H1 (cell line): ENCODE results near the gene RAPGEF6. TPM values are rescaled to one million over a fixed set of nuclear protein-coding genes. Genes with fewer than 3 reads are reported as not detected.

Experiments used
- CTCF ChIA-PET: fragments of 300-600 bp; sonication (Branson Sonifier 250); formaldehyde crosslinking; loops from one replicate; lab custom pipeline; 2021; ENCODE audit not compliant: partially characterized antibody; lab: Charles Lee
- POLR2A ChIA-PET: fragments of 300-600 bp; sonication (Branson Sonifier 250); formaldehyde crosslinking; loops from one replicate; lab custom pipeline; 2021; ENCODE audit warnings: inconsistent platforms; ENCODE audit not compliant: partially characterized antibody; lab: Charles Lee
- DNase-seq, 2 experiments: peaks; one replicate each; pipeline versions ENCODE4 v3.0.0 to v3.0.0-alpha.2; 2010 to 2022; ENCODE audit warnings: low spot score in 2 of 2, low read depth in 1 of 2, mixed read lengths in 1 of 2
- FAIRE-seq: peaks from 2 replicates; lab custom pipeline; 2011; peaks lifted over from hg19 to GRCh38; lab: Jason Lieb, UNC
- H2AFZ ChIP-seq: 2 replicates; pipeline ENCODE4 v1.8.1; 2012; ENCODE audit warnings: low read length, inconsistent platforms
- H2AK5ac ChIP-seq: 2 replicates; pipeline ENCODE4 v1.6.1; 2013; ENCODE audit warnings: low read depth, low read length
- H2BK120ac ChIP-seq: replicated peaks from 2 replicates; pipeline ENCODE3; 2013; ENCODE audit warnings: low read depth, low read length, inconsistent platforms
- H2BK12ac ChIP-seq: 2 replicates; pipeline ENCODE4 v1.6.1; 2013; ENCODE audit warnings: low read depth, low read length
- H2BK15ac ChIP-seq: 2 replicates; pipeline ENCODE4 v1.6.1; 2013; ENCODE audit warnings: low read length
- H2BK20ac ChIP-seq: 2 replicates; pipeline ENCODE4 v1.6.1; 2013; ENCODE audit warnings: low read length
- H2BK5ac ChIP-seq: 2 replicates; pipeline ENCODE4 v1.6.1; 2013; ENCODE audit warnings: low read depth, low read length
- H3K14ac ChIP-seq: 2 replicates; pipeline ENCODE4 v1.6.1; 2013; ENCODE audit warnings: inconsistent platforms; ENCODE audit not compliant: insufficient read length
- H3K18ac ChIP-seq: 2 replicates; pipeline ENCODE4 v1.6.1; 2013; ENCODE audit warnings: low read length; ENCODE audit errors: extremely low read depth
- H3K23ac ChIP-seq: 2 replicates; pipeline ENCODE4 v1.6.1; 2013; ENCODE audit warnings: inconsistent platforms; ENCODE audit not compliant: insufficient read length
- H3K23me2 ChIP-seq: 2 replicates; pipeline ENCODE4 v1.6.1; 2013; ENCODE audit warnings: low read depth, low read length
- H3K27ac ChIP-seq: 2 replicates; pipeline ENCODE4 v1.6.1; 2011; ENCODE audit warnings: low read depth, low read length, inconsistent platforms
- H3K27me3 ChIP-seq, 4 experiments: replicated peaks in 1 of 4; 1 replicate in 1 of 4; 2 replicates in 3 of 4; pipeline versions ENCODE4 v1.6.1 to v1.8.1; 2011 to 2013; ENCODE audit warnings: low read length in 3 of 4, mild to moderate bottlenecking in 3 of 4, inconsistent platforms in 2 of 4, mixed read lengths in 2 of 4, moderate library complexity in 1 of 4; ENCODE audit not compliant: control insufficient read depth in 3 of 4, insufficient read depth in 3 of 4; ENCODE audit errors: extremely low read depth in 1 of 4
- H3K36me3 ChIP-seq, 4 experiments: 2 replicates each; pipeline versions ENCODE4 v1.6.1 to v1.8.1; 2011 to 2013; ENCODE audit warnings: mild to moderate bottlenecking in 4 of 4, low read length in 3 of 4, moderate library complexity in 2 of 4, control low read depth in 1 of 4, inconsistent platforms in 1 of 4; ENCODE audit not compliant: insufficient read depth in 4 of 4, control insufficient read depth in 2 of 4
- H3K4ac ChIP-seq: replicated peaks from 2 replicates; pipeline ENCODE3; 2013; ENCODE audit warnings: low read length, low read depth, mixed read lengths, inconsistent platforms; ENCODE audit not compliant: insufficient read length
- H3K4me1 ChIP-seq, 4 experiments: replicated peaks in 1 of 4; 1 replicate in 1 of 4; 2 replicates in 3 of 4; pipeline versions ENCODE4 v1.6.1 to v1.8.1; 2011 to 2013; ENCODE audit warnings: low read length in 3 of 4, inconsistent platforms in 2 of 4, mixed read lengths in 1 of 4; ENCODE audit not compliant: insufficient read depth in 4 of 4, control insufficient read depth in 3 of 4
- H3K4me2 ChIP-seq, 2 experiments: 2 replicates each; pipeline versions ENCODE4 v1.6.1 to v1.8.1; 2011 to 2013; ENCODE audit warnings: low read depth in 2 of 2, low read length in 2 of 2, control low read depth in 1 of 2, inconsistent platforms in 1 of 2, mild to moderate bottlenecking in 1 of 2; ENCODE audit not compliant: insufficient read depth in 1 of 2
- H3K4me3 ChIP-seq, 4 experiments: fragments of 200-600, 300-600 bp in 1 of 4; sonication (generic), shearing (Covaris generic), sonication (Bioruptor Twin) in 1 of 4; 2 replicates each; pipeline versions ENCODE4 v1.5.1 to v1.8.1; 2011 to 2016; ENCODE audit warnings: low read length in 4 of 4, low read depth in 3 of 4, control low read depth in 2 of 4, inconsistent platforms in 2 of 4, mild to moderate bottlenecking in 2 of 4, mixed read lengths in 1 of 4, moderate library complexity in 1 of 4; ENCODE audit not compliant: insufficient read depth in 2 of 4; ENCODE audit errors: extremely low read depth in 1 of 4
- H3K56ac ChIP-seq: replicated peaks from 2 replicates; pipeline ENCODE3; 2013; ENCODE audit warnings: low read depth, mild to moderate bottlenecking, mixed read lengths, low read length, inconsistent platforms; ENCODE audit not compliant: insufficient read length
- H3K79me1 ChIP-seq: 2 replicates; pipeline ENCODE4 v1.6.1; 2013; ENCODE audit warnings: low read depth, low read length, control low read depth
- H3K79me2 ChIP-seq, 2 experiments: 2 replicates each; pipeline versions ENCODE4 v1.6.1 to v1.8.1; 2012 to 2013; ENCODE audit warnings: low read length in 2 of 2, mild to moderate bottlenecking in 2 of 2, inconsistent platforms in 1 of 2; ENCODE audit not compliant: insufficient read depth in 2 of 2, control insufficient read depth in 1 of 2
- H3K9ac ChIP-seq, 4 experiments: replicated peaks in 1 of 4; 1 replicate in 1 of 4; 2 replicates in 3 of 4; pipeline versions ENCODE4 v1.6.1 to v1.8.1; 2011 to 2013; ENCODE audit warnings: low read depth in 3 of 4, low read length in 3 of 4, control low read depth in 2 of 4, mild to moderate bottlenecking in 2 of 4, moderate library complexity in 2 of 4, inconsistent platforms in 1 of 4; ENCODE audit errors: extremely low read depth in 1 of 4
- H3K9me3 ChIP-seq, 2 experiments: 2 replicates each; pipeline versions ENCODE4 v1.6.1 to v1.8.1; 2012 to 2013; ENCODE audit warnings: mild to moderate bottlenecking in 2 of 2, moderate library complexity in 2 of 2, control low read depth in 1 of 2, inconsistent platforms in 1 of 2, low read depth in 1 of 2, low read length in 1 of 2, mixed read lengths in 1 of 2; ENCODE audit not compliant: insufficient read depth in 2 of 2
- H4K20me1 ChIP-seq, 2 experiments: replicated peaks in 1 of 2; 2 replicates each; pipeline versions ENCODE3 to v1.8.1; 2011 to 2013; ENCODE audit warnings: inconsistent platforms in 2 of 2, low read length in 2 of 2, mild to moderate bottlenecking in 1 of 2; ENCODE audit not compliant: insufficient read depth in 2 of 2, control insufficient read depth in 1 of 2
- H4K5ac ChIP-seq: 2 replicates; pipeline ENCODE4 v1.6.1; 2013; ENCODE audit warnings: low read length, low read depth, mixed read lengths, inconsistent platforms; ENCODE audit not compliant: insufficient read length
- H4K8ac ChIP-seq: 2 replicates; pipeline ENCODE4 v1.8.0; 2013; ENCODE audit warnings: mild to moderate bottlenecking, moderate library complexity, low read length, inconsistent platforms; ENCODE audit not compliant: insufficient read depth; ENCODE audit errors: extremely low read depth
- H4K91ac ChIP-seq: replicated peaks from 2 replicates; pipeline ENCODE3; 2013; ENCODE audit warnings: low read length, mixed read lengths, inconsistent platforms; ENCODE audit not compliant: insufficient read length
- ASH2L ChIP-seq: fragments of 200-600, 300-600 bp; sonication (generic); IDR thresholded peaks from one replicate; pipeline ENCODE4 v1.7.1; 2017; ENCODE audit warnings: low read length
- ATF3 ChIP-seq: IDR thresholded peaks from 2 replicates; pipeline ENCODE4 v1.6.1; 2011; ENCODE audit warnings: low read depth, mild to moderate bottlenecking, low read length; ENCODE audit not compliant: insufficient read depth
- BCL11A ChIP-seq, 2 experiments: IDR thresholded peaks; one replicate each; pipeline ENCODE4 v1.6.1; 2011; ENCODE audit warnings: low read depth in 2 of 2, low read length in 2 of 2, mild to moderate bottlenecking in 2 of 2
- EGR1 ChIP-seq: IDR thresholded peaks from 2 replicates; pipeline ENCODE4 v1.6.1; 2011; ENCODE audit warnings: low read depth, low read length, borderline replicate concordance
- FOSL1 ChIP-seq: IDR thresholded peaks from 2 replicates; pipeline ENCODE4 v1.6.1; 2011; ENCODE audit warnings: mild to moderate bottlenecking, low read depth, low read length, moderate library complexity; ENCODE audit not compliant: insufficient read depth
- KDM4A ChIP-seq: IDR thresholded peaks from one replicate; pipeline ENCODE4 v1.7.1; 2012; ENCODE audit warnings: low read depth, mild to moderate bottlenecking, moderate library complexity, low read length, inconsistent platforms; ENCODE audit not compliant: severe bottlenecking
- NRF1 ChIP-seq: IDR thresholded peaks from 2 replicates; pipeline ENCODE4 v1.6.1; 2011; ENCODE audit warnings: mild to moderate bottlenecking, low read depth, low read length, improper control_type of control experiment
- POLR2A ChIP-seq, 2 experiments: IDR thresholded peaks; 1 replicate in 1 of 2; 2 replicates in 1 of 2; pipeline ENCODE4 v1.6.1; 2011; ENCODE audit warnings: low read depth in 2 of 2, low read length in 2 of 2, mild to moderate bottlenecking in 2 of 2; ENCODE audit errors: control extremely low read depth in 1 of 2
- RBBP5 ChIP-seq: IDR thresholded peaks from 2 replicates; pipeline ENCODE4 v1.7.1; 2012; ENCODE audit warnings: low read depth, mild to moderate bottlenecking, inconsistent platforms, low read length, moderate library complexity, borderline replicate concordance
- SP2 ChIP-seq: IDR thresholded peaks from 2 replicates; pipeline ENCODE4 v1.6.1; 2012; ENCODE audit warnings: mild to moderate bottlenecking, low read length, inconsistent platforms
- SP4 ChIP-seq: IDR thresholded peaks from 2 replicates; pipeline ENCODE4 v1.6.1; 2012; ENCODE audit warnings: low read length, inconsistent platforms
- SRF ChIP-seq: IDR thresholded peaks from 2 replicates; pipeline ENCODE4 v1.6.1; 2011; ENCODE audit warnings: mild to moderate bottlenecking, low read depth, low read length, moderate library complexity
- TAF1 ChIP-seq: IDR thresholded peaks from 2 replicates; pipeline ENCODE4 v1.6.1; 2011; ENCODE audit warnings: mild to moderate bottlenecking, low read depth, low read length
- TBP ChIP-seq: IDR thresholded peaks from 2 replicates; pipeline ENCODE4 v1.6.1; 2011; ENCODE audit warnings: low read depth, low read length, improper control_type of control experiment
- USF2 ChIP-seq: IDR thresholded peaks from 2 replicates; pipeline ENCODE4 v1.6.1; 2011; ENCODE audit warnings: low read length, improper control_type of control experiment
- WGBS, 2 experiments: shearing (Covaris generic) in 1 of 2; methylation state at CpG; one replicate each; pipeline versions ENCODE4 v1.1.6 to v1.1.7; 2013 to 2015; ENCODE audit warnings: low lambda C conversion rate in 2 of 2, mixed read lengths in 2 of 2, inconsistent platforms in 1 of 2, low coverage in 1 of 2, missing lambda C conversion rate in 1 of 2; ENCODE audit not compliant: insufficient replicate concordance in 2 of 2, insufficient coverage in 1 of 2, insufficient read length in 1 of 2; ENCODE audit errors: extremely low coverage in 1 of 2, missing lambda C conversion rate in 1 of 2; 5-methylcytosine and 5-hydroxymethylcytosine counted together
- polyA plus RNA-seq, 7 experiments: library from polyadenylated mRNA; depleted of rRNA in 3 of 7; stranded (reverse) in 5 of 7; unstranded in 2 of 7; fragments of >200 nt in 5 of 7; fragments of 200-250 nt in 2 of 7; gene quantifications; 1 replicate in 5 of 7; 2 replicates in 1 of 7; 4 replicates in 1 of 7; pipeline versions ENCODE4 v1.2.1 to v1.2.3, GENCODE V29; 2011 to 2013; ENCODE audit warnings: missing spikeins in 2 of 7, mixed read lengths in 2 of 7
- total RNA-seq: library from RNA; stranded (reverse); fragmentation: NEBNext Ultra II Directional; extraction: Animal tissue kit (Norgen Biotek cat#: 25700); gene quantifications from 2 replicates; pipeline ENCODE4 v1.2.1, GENCODE V29; 2021

RAPGEF6 gene
- total and polyA plus RNA-seq, 2 of the 8 experiments (the other 6 are each of a cell fraction or from before 2014, with no cell fraction given) = 4.8 to 20.0 TPM

GRCh38 chr5:131622633-131623032 is 12.4 kb downstream of the RAPGEF6 start:
- no peak overlapping the region for H3K9ac ChIP-seq
- H4K8ac ChIP-seq = no peak overlapping the region
- H3K27ac ChIP-seq = no peak overlapping the region
- no peaks in the 10 kb centered on the region for H3K36me3 ChIP-seq
- H2BK5ac ChIP-seq = no peak overlapping the region
- H3K79me1 ChIP-seq = peaks cover under 1% of the 10 kb centered on the region
- no peak overlapping the region for H2BK20ac ChIP-seq
- H3K23ac ChIP-seq = no peak overlapping the region
- no peak for FAIRE-seq
- ChIA-PET POLR2A (no interaction called here), CTCF (no interaction called here)
- H4K91ac ChIP-seq = no peak overlapping the region
- H2AFZ ChIP-seq = no peak overlapping the region
- no peak overlapping the region for H3K56ac ChIP-seq
- H3K4me1 ChIP-seq = no peaks in the 10 kb centered on the region
- H3K4ac ChIP-seq = no peak overlapping the region
- H3K14ac ChIP-seq = no peak overlapping the region
- WGBS, 2 experiments = 92% methylated on average over 2 of the region's 2 CpGs; no CpG with 5 or more reads in 1 of the 2 experiments
- no peak for DNase-seq
- H2BK120ac ChIP-seq = no peak overlapping the region
- H2AK5ac ChIP-seq = no peak overlapping the region
- no peak overlapping the region for H3K4me3 ChIP-seq
- H3K27me3 ChIP-seq = no peaks in the 10 kb centered on the region
- H2BK15ac ChIP-seq = no peak overlapping the region
- no peak overlapping the region for H2BK12ac ChIP-seq
- no peak overlapping the region for H3K4me2 ChIP-seq
- H3K23me2 ChIP-seq = no peaks in the 10 kb centered on the region
- H3K18ac ChIP-seq = no peak overlapping the region
- H4K5ac ChIP-seq = no peak overlapping the region
- H3K9me3 ChIP-seq = no peaks in the 10 kb centered on the region
- peaks cover 0 to 97% of the 10 kb centered on the region in 2 experiments; a peak in 3 of 4 replicates for H3K79me2 ChIP-seq
- peaks cover 0 to 9% of the 10 kb centered on the region in 2 experiments for H4K20me1 ChIP-seq
- TF ChIP-seq FOSL1 = no peak
- no peak for TF ChIP-seq SRF
- TF ChIP-seq POLR2A (IDR thresholded peaks at IDR 0.05; ENCODE audit: control extremely low read depth in 1 of 2, low read depth in 2 of 2, low read length in 2 of 2) = no peak
- TF ChIP-seq ASH2L = no peak
- no peak for TF ChIP-seq ATF3
- TF ChIP-seq EGR1 = no peak
- TF ChIP-seq BCL11A (IDR thresholded peaks at IDR 0.05; ENCODE audit: low read depth in 2 of 2, low read length in 2 of 2) = no peak
- TF ChIP-seq TAF1 = no peak
- no peak for TF ChIP-seq KDM4A
- TF ChIP-seq RBBP5 = no peak
- no peak for TF ChIP-seq TBP
- TF ChIP-seq SP2 = no peak
- TF ChIP-seq NRF1 = no peak
- no peak for TF ChIP-seq SP4
- TF ChIP-seq USF2 = no peak
